ENCODE data around the gene NUFIP1.

DNA sequence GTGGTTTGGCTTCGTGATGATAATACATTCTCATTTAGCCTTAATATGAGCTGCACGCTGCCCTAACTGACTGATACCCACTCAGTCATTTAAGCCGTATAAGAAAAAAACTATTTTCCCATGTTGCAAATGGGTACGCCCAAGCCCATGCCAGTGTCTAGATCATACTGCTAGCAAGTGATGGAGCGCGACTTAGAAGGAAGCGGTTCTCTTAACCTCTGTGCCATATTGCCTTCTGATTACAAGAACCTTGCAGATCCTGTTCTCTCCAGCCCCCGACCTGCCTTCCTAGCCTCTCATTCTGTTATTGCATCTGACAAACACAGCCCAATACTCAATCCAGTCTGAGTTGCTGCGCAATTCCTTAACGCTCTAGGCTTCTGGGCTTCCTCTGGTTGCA, 670 bp upstream of the NUFIP1 start:
- TF ChIP-seq, protein P1, sequence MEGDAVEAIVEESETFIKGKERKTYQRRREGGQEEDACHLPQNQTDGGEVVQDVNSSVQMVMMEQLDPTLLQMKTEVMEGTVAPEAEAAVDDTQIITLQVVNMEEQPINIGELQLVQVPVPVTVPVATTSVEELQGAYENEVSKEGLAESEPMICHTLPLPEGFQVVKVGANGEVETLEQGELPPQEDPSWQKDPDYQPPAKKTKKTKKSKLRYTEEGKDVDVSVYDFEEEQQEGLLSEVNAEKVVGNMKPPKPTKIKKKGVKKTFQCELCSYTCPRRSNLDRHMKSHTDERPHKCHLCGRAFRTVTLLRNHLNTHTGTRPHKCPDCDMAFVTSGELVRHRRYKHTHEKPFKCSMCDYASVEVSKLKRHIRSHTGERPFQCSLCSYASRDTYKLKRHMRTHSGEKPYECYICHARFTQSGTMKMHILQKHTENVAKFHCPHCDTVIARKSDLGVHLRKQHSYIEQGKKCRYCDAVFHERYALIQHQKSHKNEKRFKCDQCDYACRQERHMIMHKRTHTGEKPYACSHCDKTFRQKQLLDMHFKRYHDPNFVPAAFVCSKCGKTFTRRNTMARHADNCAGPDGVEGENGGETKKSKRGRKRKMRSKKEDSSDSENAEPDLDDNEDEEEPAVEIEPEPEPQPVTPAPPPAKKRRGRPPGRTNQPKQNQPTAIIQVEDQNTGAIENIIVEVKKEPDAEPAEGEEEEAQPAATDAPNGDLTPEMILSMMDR (IDR thresholded peaks at IDR 0.05; ENCODE audit: low read length) = no peak
- TF ChIP-seq EZH2 (optimal IDR thresholded peaks at IDR 0.05; ENCODE audit: low read depth, low read length) (no peak), EZH2phosphoT487 (IDR thresholded peaks at IDR 0.05; ENCODE audit: low read length) (no peak)
